ENCODE results near the gene ZNF415.
A peak's percentile ranks its signal among the peaks of the same experiment; 100 is the strongest.
"Not testable (repeated sequence)": the region's sequence is repeated elsewhere in the genome, so short reads cannot be mapped to it uniquely, and the experiment has no call there.

Gene ZNF415

GRCh38 chr19:53102756-53103233 lies 29.9 kb downstream of the ZNF415 start:
- DNase-seq (ENCODE audit: low read depth) = peak; percentile 5

DNA sequence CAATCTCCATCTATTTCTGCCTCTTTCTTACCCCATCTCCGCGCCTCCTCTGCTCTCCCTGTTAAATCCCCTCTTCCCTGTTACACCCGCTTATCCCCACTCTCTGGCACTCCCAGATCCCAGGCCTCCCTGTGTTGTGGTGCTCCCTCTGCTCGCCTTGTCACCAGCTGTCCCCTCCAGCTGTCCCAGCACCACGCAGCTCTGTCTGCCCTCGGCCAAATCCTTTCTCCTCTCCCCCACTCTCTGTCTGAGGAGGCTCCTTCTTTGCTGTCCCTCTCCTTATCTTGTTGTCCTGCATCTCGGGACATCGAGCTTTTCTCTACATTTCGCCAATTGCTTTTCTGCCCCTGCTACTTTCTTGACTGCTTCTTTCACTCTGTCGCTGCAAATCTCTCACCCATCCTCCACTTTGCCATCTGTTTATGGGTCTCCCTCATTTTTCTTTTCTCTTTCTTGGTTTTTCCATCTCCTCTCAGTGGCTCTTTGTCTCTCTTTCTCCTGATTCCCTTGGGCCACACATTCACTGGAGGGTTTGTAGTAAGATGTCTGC lies 30.4 kb downstream of the ZNF415 start:
- no peak for DNase-seq (ENCODE audit: low read depth)

DNA sequence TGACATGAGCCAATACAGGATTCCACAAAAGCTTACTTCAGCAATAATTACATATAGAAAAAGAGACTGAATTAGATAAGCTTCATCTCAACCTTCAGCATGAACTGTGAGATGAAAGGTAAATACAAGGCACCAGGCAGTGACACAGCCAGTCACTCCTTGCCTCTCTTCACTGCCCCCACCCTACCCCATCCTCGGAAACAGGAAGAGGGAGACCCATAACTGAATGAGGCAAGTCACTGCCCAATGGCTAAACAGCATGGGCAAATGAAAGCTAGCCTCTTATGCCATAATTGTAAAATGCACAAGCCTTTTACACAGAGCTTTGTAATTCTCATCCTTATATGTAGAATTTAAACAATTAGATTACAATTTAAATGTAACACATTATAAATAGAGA lies 31.2 kb downstream of the ZNF415 start:
- no peak for DNase-seq (ENCODE audit: low read depth)

- DNase-seq (ENCODE audit: low read depth) = not testable (repeated sequence)
These were observed 34.1 kb downstream of the ZNF415 start for GRCh38 chr19:53098570-53098969.

DNA sequence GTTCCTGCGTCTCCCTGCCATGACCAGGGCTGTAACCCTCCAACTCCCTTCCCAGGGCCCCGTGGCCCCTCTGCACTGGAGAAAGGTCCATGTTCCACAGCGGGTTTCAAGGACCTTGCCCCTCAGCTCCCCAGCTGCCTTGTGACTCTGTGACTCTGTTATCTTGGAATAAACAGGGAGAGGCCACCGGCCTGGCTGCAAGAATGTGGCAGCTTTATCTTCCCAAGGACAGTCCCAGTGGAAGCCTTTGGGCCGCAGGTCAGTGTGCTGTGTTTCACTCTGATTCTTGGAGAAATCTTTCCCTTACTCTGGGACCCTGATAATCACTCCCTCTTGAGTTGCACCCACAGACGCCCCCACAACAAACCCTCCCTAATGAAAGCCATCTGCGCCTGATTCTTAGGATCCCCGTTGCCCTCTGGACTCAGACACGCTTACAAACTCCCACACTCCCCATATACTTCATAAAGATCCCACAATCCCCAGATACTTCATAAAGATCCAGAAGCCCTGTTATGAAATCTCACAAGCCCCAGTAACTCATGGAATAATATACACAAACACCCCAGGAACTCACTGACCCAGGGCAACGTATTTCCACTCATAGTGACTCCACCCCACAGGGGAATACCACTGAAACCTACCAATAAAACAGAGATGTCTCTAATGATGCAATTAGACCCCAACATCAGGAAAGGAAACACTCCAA lies 35.6 kb downstream of the ZNF415 start:
- not testable (repeated sequence) for DNase-seq (ENCODE audit: low read depth)

DNA sequence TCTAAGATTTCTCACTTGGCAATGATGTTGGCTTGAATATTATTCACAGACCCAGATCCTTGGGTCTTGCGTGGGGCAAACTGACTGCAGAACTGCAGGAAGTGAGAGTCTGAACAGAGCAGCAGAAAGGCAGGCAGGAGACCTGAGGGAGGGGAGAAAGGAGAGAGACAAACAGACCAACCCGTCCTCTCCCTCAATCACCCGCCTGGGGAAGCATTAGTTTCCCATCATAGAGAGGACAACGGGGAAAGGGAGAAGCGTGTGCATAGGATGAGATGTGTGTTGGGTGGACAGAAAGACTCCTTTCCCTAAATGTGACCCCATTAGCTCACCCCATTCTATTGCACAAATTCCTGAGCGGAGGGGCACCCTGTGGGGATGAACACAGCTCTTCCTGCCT lies 36.1 kb downstream of the ZNF415 start:
- DNase-seq (ENCODE audit: low read depth) = not testable (repeated sequence)

DNA sequence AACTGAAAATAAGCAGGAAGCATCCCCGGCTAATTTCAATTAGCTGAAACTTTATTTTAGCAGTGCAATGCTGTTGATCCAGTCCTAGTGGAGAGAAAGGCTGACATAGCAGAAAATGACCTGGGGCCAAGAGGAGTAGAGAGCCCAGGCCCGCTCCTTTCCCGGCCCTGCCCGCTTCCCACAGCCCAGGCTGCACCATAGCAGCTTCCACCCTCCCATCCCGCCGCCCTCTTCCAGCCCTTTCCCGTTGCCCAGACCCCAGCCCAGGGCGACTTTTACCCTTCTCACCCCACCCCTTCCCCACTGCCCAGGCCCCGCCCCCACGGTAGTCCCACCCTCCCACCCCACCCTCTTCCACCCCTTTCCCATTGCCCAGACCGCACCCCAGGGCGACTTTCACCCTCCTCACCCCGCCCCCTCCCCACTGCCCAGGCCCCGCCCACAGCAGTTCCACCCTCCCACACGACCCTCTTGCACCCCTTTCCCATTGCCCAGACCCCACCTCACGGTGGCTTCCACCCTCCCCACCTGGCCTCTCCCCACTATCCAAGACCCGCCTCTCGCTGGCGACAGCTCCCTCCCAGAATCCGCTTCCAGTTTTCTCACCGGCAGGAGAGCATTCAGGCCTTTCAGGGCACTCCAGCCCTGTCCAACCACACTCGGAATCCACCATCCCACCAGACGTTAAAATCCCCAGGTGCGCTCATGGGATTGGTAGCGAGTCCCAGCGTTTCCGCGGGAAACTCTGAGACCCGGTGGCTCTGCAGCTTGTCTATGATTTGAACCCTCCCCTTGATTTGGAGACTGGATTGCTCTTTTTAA lies 37.7 kb downstream of the ZNF415 start:
- no peak for DNase-seq (ENCODE audit: low read depth)

DNA sequence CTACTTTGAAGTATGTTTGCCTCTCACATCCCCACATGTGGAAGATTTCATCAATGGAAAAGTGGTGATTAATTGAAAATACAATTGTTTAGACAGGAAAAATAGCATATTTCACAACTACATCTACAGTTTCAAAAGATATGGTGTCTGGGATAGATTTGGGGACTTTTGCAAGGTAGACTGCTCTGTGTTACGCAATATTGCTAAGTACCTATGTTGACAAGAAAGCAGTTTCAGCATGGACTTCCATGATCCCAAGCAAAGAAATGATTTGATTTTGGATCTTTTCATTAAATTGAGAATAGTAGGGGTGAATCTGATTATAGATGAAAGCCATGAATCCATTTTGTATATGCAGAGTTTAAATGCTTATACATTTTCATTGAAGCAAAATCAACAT lies 40.0 kb downstream of the ZNF415 start:
- DNase-seq (ENCODE audit: low read depth) = no peak

- DNase-seq (ENCODE audit: low read depth) = no peak
These were observed 41.1 kb downstream of the ZNF415 start for GRCh38 chr19:53091413-53092254.

DNA sequence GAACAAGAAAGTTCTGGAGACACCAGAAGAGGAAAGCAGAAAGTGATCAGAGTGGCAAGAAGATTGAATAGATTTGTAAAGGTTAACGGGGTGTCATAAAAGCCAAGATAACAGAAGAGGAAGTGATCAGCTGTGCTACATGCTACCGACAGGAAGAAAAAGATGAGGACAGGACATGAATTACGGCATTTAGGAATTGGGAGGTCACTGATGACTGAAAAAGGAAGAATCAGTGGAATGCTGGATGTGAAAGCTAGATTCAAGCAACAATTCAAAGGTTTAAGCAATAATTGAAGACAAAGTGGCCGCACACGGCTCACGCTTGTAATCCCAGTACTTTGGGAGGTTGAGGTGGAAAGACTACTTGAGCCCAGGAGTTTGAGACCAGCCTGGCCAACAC lies 44.6 kb downstream of the ZNF415 start:
- DNase-seq (ENCODE audit: low read depth) = no peak

DNA sequence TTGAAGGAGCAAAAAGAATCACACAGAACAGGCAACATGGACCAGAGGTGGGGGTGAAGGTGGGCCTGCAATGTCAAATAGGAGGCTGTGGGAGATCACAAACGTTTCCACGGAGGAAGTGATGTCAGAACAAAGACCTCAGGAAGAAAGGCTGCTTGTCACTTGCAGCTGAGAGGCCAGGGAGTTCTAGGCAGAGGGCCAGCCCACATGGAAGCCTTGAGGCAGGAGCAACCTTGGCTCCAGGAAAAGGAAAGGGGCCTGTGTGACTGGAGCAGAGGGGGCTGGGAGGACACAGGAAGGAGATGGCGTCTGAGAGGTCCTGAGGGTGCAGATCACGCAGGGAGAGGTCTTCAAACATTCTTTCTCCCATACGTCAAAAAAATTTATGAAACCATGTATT lies 45.8 kb downstream of the ZNF415 start:
- DNase-seq (ENCODE audit: low read depth) = no peak

- no peak for DNase-seq (ENCODE audit: low read depth)
These were observed 47.2 kb downstream of the ZNF415 start for GRCh38 chr19:53085496-53085895.

DNA sequence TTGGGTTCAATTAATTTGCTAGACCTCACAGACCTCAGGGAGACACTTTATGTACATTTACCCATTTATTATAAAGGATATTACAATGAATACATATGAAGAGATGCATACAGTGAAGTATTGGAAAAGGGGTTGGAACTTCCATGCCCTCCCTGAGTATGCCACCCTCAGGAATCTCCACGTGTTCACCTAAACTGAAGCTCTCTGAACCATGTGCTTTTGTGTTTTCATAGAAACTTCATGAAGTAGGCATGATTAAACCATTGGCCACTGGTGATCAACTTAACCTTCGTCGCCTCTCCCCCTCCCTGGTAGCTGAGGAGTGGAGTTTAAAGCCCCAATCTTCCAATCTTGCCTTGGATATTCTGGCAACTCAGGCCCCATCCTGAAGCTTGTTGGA lies 49.8 kb downstream of the ZNF415 start:
- no peak for DNase-seq (ENCODE audit: low read depth)

DNA sequence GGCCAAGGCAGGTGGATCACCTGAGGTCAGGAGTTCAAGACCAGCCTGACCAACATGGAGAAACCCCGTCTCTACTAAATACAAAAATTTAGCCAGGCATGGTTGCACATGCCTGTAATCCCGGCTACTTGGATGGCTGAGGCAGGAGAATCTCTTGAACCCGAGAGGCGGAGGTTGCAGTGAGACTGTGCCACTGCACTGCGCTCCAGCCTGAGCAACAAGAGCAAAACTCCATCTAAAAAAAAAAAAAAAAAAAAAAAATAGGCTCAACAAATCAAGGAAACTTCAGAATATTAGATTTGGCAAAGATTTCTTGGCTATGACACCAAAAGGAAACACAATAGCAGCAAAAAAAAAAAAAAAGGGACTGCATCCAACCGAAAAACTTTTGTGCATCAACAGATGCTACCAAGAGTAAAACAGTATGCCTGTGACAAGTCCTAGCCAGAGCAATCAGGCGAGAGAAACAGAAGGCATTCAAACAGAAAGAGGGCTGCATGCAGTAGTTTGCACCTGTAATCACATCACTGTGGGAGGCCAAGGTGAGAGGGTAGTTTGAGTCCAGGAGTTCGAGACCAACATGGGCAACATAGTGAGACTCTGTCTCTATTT lies 53.3 kb downstream of the ZNF415 start:
- no peak for DNase-seq (ENCODE audit: low read depth)

DNA sequence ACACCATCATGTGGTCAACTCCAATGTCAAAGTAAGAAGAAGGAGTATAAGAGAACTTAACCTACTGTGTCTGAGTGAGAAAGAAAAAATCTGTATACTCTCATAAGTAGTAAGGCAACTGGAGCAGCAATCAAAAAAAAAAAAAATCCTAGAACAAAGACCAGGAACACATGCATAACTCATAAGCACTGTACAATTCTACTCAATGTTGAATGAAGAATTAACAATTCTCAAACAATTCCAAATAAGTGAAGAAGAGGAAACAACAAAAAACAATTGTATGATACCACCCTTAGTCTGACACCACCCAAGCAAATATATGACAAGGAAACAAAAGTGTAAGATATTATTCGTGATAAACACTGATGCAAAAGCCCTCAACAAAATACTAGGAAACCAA lies 54.0 kb downstream of the ZNF415 start:
- no peak for DNase-seq (ENCODE audit: low read depth)

GRCh38 chr19:53076984-53077383 lies 55.7 kb downstream of the ZNF415 start:
- DNase-seq (ENCODE audit: low read depth) = no peak

- DNase-seq (ENCODE audit: low read depth) = no peak
These were observed 63.9 kb downstream of the ZNF415 start for GRCh38 chr19:53068834-53069233.

- no peak for DNase-seq (ENCODE audit: low read depth)
These were observed 64.5 kb downstream of the ZNF415 start for GRCh38 chr19:53068199-53068598.

- no peak for DNase-seq (ENCODE audit: low read depth)
These were observed 74.7 kb downstream of the ZNF415 start for GRCh38 chr19:53057904-53058580.
